Keratinocyte (primary cell): ENCODE measurements around the gene CNPY1. TPM values are rescaled to one million over a fixed set of nuclear protein-coding genes. Genes with fewer than 3 reads are reported as not detected.

ENCODE experiments used
- DNase-seq: peaks from one replicate; pipeline ENCODE4 v3.0.0-alpha.2; 2011; ENCODE audit warnings: low read depth, missing footprints, low spot score
- FAIRE-seq: peaks from 2 replicates; lab custom pipeline; 2011; peaks lifted over from hg19 to GRCh38; lab: Jason Lieb, UNC
- H2AFZ ChIP-seq: 2 replicates; pipeline ENCODE4 v1.6.0; 2012; ENCODE audit warnings: low read length, control low read depth, inconsistent platforms; ENCODE audit not compliant: control insufficient read depth
- H3K27ac ChIP-seq: 2 replicates; pipeline ENCODE4 v1.5.1; 2011; ENCODE audit warnings: low read length; ENCODE audit not compliant: control insufficient read depth, insufficient read depth
- H3K27me3 ChIP-seq: 3 replicates; pipeline ENCODE4 v1.6.0; 2011; ENCODE audit warnings: low read length; ENCODE audit not compliant: control insufficient read depth, insufficient read depth; ENCODE audit errors: extremely low read depth
- H3K36me3 ChIP-seq, 2 experiments: 2 replicates in 1 of 2; 3 replicates in 1 of 2; pipeline ENCODE4 v1.5.1; 2011; ENCODE audit warnings: low read length in 2 of 2, mild to moderate bottlenecking in 1 of 2; ENCODE audit not compliant: control insufficient read depth in 2 of 2, insufficient read depth in 2 of 2; ENCODE audit errors: extremely low read depth in 1 of 2
- H3K4me1 ChIP-seq: 3 replicates; pipeline ENCODE4 v1.5.1; 2011; ENCODE audit warnings: low read length; ENCODE audit not compliant: control insufficient read depth, insufficient read depth; ENCODE audit errors: extremely low read depth
- H3K4me2 ChIP-seq: 3 replicates; pipeline ENCODE4 v1.6.0; 2011; ENCODE audit warnings: low read depth, low read length; ENCODE audit not compliant: control insufficient read depth, insufficient read depth; ENCODE audit errors: extremely low read depth
- H3K4me3 ChIP-seq, 3 experiments: fragments of 200-600 bp in 1 of 3; sonication (generic) in 1 of 3; 2 replicates in 2 of 3; 3 replicates in 1 of 3; pipeline ENCODE4 v1.5.1; 2011 to 2016; ENCODE audit warnings: low read length in 3 of 3, mild to moderate bottlenecking in 3 of 3, control low read depth in 2 of 3, inconsistent platforms in 1 of 3, low read depth in 1 of 3, mixed read lengths in 1 of 3, mixed run types in 1 of 3, moderate library complexity in 1 of 3; ENCODE audit not compliant: control insufficient read depth in 2 of 3, insufficient read depth in 2 of 3; ENCODE audit errors: extremely low read depth in 1 of 3
- H3K79me2 ChIP-seq: 2 replicates; pipeline ENCODE4 v1.6.0; 2012; ENCODE audit warnings: low read length; ENCODE audit not compliant: control insufficient read depth, insufficient read depth
- H3K9ac ChIP-seq: 3 replicates; pipeline ENCODE4 v1.6.0; 2011; ENCODE audit warnings: low read length; ENCODE audit not compliant: control insufficient read depth, insufficient read depth; ENCODE audit errors: extremely low read depth
- H3K9me1 ChIP-seq: 3 replicates; pipeline ENCODE4 v1.6.0; 2011; ENCODE audit warnings: low read length; ENCODE audit not compliant: control insufficient read depth, insufficient read depth; ENCODE audit errors: extremely low read depth
- H3K9me3 ChIP-seq: 2 replicates; pipeline ENCODE4 v1.5.1; 2012; ENCODE audit warnings: low read depth, low read length; ENCODE audit not compliant: control insufficient read depth
- H4K20me1 ChIP-seq: 3 replicates; pipeline ENCODE4 v1.6.0; 2011; ENCODE audit warnings: low read length; ENCODE audit not compliant: control insufficient read depth, insufficient read depth; ENCODE audit errors: extremely low read depth
- CTCF ChIP-seq, 3 experiments: IDR thresholded peaks in 1 of 3; conservative IDR thresholded peaks in 1 of 3; optimal IDR thresholded peaks in 1 of 3; 2 replicates in 2 of 3; 3 replicates in 1 of 3; pipeline versions ENCODE3 to v1.5.1; 2011; ENCODE audit warnings: low read length in 3 of 3, mild to moderate bottlenecking in 3 of 3, moderate library complexity in 2 of 3, control low read depth in 1 of 3, inconsistent platforms in 1 of 3; ENCODE audit not compliant: insufficient read depth in 2 of 3; ENCODE audit errors: extremely low read depth in 1 of 3
- EZH2 ChIP-seq: IDR thresholded peaks from one replicate; pipeline ENCODE4 v1.6.1; 2012; ENCODE audit warnings: inconsistent platforms, mild to moderate bottlenecking, low read length, moderate library complexity
- dilution Hi-C: fragments of 300-500 bp; cut with MboI; formaldehyde crosslinking; loops from one replicate; pipeline ENCODE4 v1.7.0; 2020; ENCODE audit warnings: low sequenced_read_pairs; ENCODE audit not compliant: extremely low pct_ligation_motif_present
- polyA plus RNA-seq, 5 experiments: library from polyadenylated mRNA; depleted of rRNA in 3 of 5; stranded (reverse) in 3 of 5; stranded (forward) in 1 of 5; unstranded in 1 of 5; fragments of >200 nt; gene quantifications; 1 replicate in 1 of 5; 2 replicates in 3 of 5; 3 replicates in 1 of 5; pipeline versions ENCODE4 v1.2.1 to v1.2.3, GENCODE V29; 2011 to 2012; ENCODE audit warnings: missing spikeins in 2 of 5, low read depth in 1 of 5, low replicate concordance in 1 of 5

The CNPY1 gene
- polyA plus RNA-seq, 1 donor (not counting 4 experiments of a cell fraction or from before 2014, with no cell fraction given) = not detected

GRCh38 chr7:155589001-155589980, 42.9 kb upstream of the CNPY1 start:
- FAIRE-seq = no peak
- H3K9me3 ChIP-seq = no peaks in the 10 kb centered on the region
- no peak overlapping the region for H3K27ac ChIP-seq
- H3K9ac ChIP-seq = no peak overlapping the region
- dilution Hi-C loops = loop anchor here (25.0 kb wide), 1 partner anchor 148 kb away; no protein-coding TSS in a partner anchor
- H3K27me3 ChIP-seq = peaks cover 2% of the 10 kb centered on the region
- no peaks in the 10 kb centered on the region for H3K9me1 ChIP-seq
- H3K4me2 ChIP-seq = no peak overlapping the region
- no peaks in the 10 kb centered on the region for H4K20me1 ChIP-seq
- no peaks in the 10 kb centered on the region for H3K36me3 ChIP-seq
- no peak overlapping the region for H3K4me3 ChIP-seq
- no peak for DNase-seq
- TF ChIP-seq CTCF (optimal IDR thresholded peaks at IDR 0.05 in 1 of 3, IDR thresholded peaks at IDR 0.05 in 1 of 3, conservative IDR thresholded peaks at IDR 0.05 in 1 of 3; ENCODE audit: extremely low read depth in 1 of 3, insufficient read depth in 2 of 3, low read length in 3 of 3) (no peak), EZH2 (no peak)
- no peak overlapping the region for H2AFZ ChIP-seq
- H3K4me1 ChIP-seq = peaks cover 8% of the 10 kb centered on the region
- no peaks in the 10 kb centered on the region for H3K79me2 ChIP-seq

- Histone ChIP-seq H3K36me3 (no peaks in the 10 kb centered on the region), H3K79me2 (no peaks in the 10 kb centered on the region), H3K4me2 (no peak overlapping the region), H2AFZ (no peak overlapping the region), H3K9ac (no peak overlapping the region), H3K4me1 (peaks cover 8% of the 10 kb centered on the region), H3K4me3 (no peak overlapping the region), H4K20me1 (no peaks in the 10 kb centered on the region), H3K9me3 (no peaks in the 10 kb centered on the region), H3K9me1 (no peaks in the 10 kb centered on the region), H3K27ac (no peak overlapping the region), H3K27me3 (peaks cover 8% of the 10 kb centered on the region)
- DNase-seq = no peak
- dilution Hi-C loops = loop anchor here (25.0 kb wide), 1 partner anchor 149 kb away; no protein-coding TSS in a partner anchor
- FAIRE-seq = no peak
- TF ChIP-seq CTCF (optimal IDR thresholded peaks at IDR 0.05 in 1 of 3, IDR thresholded peaks at IDR 0.05 in 1 of 3, conservative IDR thresholded peaks at IDR 0.05 in 1 of 3; ENCODE audit: extremely low read depth in 1 of 3, insufficient read depth in 2 of 3, low read length in 3 of 3) (no peak), EZH2 (no peak)
Observed at GRCh38 chr7:155588468-155588998, 42.2 kb upstream of the CNPY1 start.
